IMR-90 (cell line): ENCODE results near the gene SDC3. TPM values are rescaled to one million over a fixed set of nuclear protein-coding genes. Genes with fewer than 3 reads are reported as not detected.

Source experiments
- ATAC-seq: fragments of 200-7000 bp; cut with Tn5 transposase; 2 replicates; pipeline ENCODE4 v1.9.1; 2020; ENCODE audit warnings: low read depth, mild to moderate bottlenecking, moderate library complexity
- BruUV-seq: library from RNA; stranded (reverse); fragments of 400-500 nt; replicated peaks from 2 replicates; lab custom pipeline; 2021; lab: Mats Ljungman, UMichigan
- CTCF ChIA-PET: fragments of 300-600 bp; formaldehyde crosslinking; extraction: SDS; loops from one replicate; lab custom pipeline; 2021; ENCODE audit warnings: antibody characterized with exemption; lab: Yijun Ruan, JAX
- POLR2A ChIA-PET: fragments of 300-600 bp; sonication (Branson Sonifier 250); formaldehyde crosslinking; loops from one replicate; lab custom pipeline; 2022; ENCODE audit warnings: antibody characterized with exemption; ENCODE audit not compliant: unreplicated experiment; lab: Charles Lee
- DNase-seq: peaks from one replicate; pipeline ENCODE4 v3.0.0; 2013
- H2AFZ ChIP-seq: replicated peaks from 2 replicates; pipeline ENCODE3; 2013; ENCODE audit warnings: low read length, mild to moderate bottlenecking; ENCODE audit not compliant: poor library complexity
- H2AK5ac ChIP-seq: 2 replicates; pipeline ENCODE4 v1.6.1; 2013; ENCODE audit warnings: low read depth, low read length, inconsistent platforms
- H2AK9ac ChIP-seq: replicated peaks from 2 replicates; pipeline ENCODE3; 2013; ENCODE audit warnings: mild to moderate bottlenecking, low read depth, low read length, moderate library complexity; ENCODE audit not compliant: poor library complexity
- H2BK120ac ChIP-seq: 2 replicates; pipeline ENCODE4 v1.6.1; 2013; ENCODE audit warnings: low read depth, low read length, inconsistent platforms
- H2BK15ac ChIP-seq: 3 replicates; pipeline ENCODE4 v1.6.1; 2013; ENCODE audit warnings: low read depth, low read length, inconsistent platforms
- H2BK20ac ChIP-seq: 2 replicates; pipeline ENCODE4 v1.6.1; 2013; ENCODE audit warnings: low read depth, mild to moderate bottlenecking, inconsistent platforms, low read length, moderate library complexity
- H2BK5ac ChIP-seq: 2 replicates; pipeline ENCODE4 v1.6.1; 2013; ENCODE audit warnings: mild to moderate bottlenecking, low read depth, low read length, inconsistent platforms; ENCODE audit not compliant: poor library complexity, severe bottlenecking
- H3K14ac ChIP-seq: replicated peaks from 2 replicates; pipeline ENCODE4 v1.6.1; 2013; ENCODE audit warnings: low read depth, low read length, inconsistent platforms
- H3K18ac ChIP-seq: 2 replicates; pipeline ENCODE4 v1.6.1; 2013; ENCODE audit warnings: low read depth, low read length, control low read depth
- H3K23ac ChIP-seq: 2 replicates; pipeline ENCODE4 v1.6.1; 2013; ENCODE audit warnings: low read depth, low read length, inconsistent platforms
- H3K27ac ChIP-seq: 2 replicates; pipeline ENCODE4 v1.5.1; 2013; ENCODE audit warnings: mild to moderate bottlenecking, control low read depth, low read length; ENCODE audit not compliant: insufficient read depth
- H3K27me3 ChIP-seq: 2 replicates; pipeline ENCODE4 v1.6.1; 2013; ENCODE audit warnings: low read length; ENCODE audit not compliant: control insufficient read depth, insufficient read depth
- H3K36me3 ChIP-seq: 2 replicates; pipeline ENCODE4 v1.6.1; 2013; ENCODE audit warnings: low read length, mixed read lengths; ENCODE audit not compliant: control insufficient read depth, insufficient read depth
- H3K4ac ChIP-seq: 2 replicates; pipeline ENCODE4 v1.6.1; 2013; ENCODE audit warnings: low read depth, low read length, inconsistent platforms
- H3K4me1 ChIP-seq: 2 replicates; pipeline ENCODE4 v1.6.1; 2013; ENCODE audit warnings: low read length, mixed read lengths; ENCODE audit not compliant: control insufficient read depth, insufficient read depth
- H3K4me2 ChIP-seq: 2 replicates; pipeline ENCODE4 v1.6.1; 2013; ENCODE audit warnings: low read depth, mild to moderate bottlenecking, control low read depth, low read length, moderate library complexity
- H3K4me3 ChIP-seq: 2 replicates; pipeline ENCODE4 v1.5.1; 2013; ENCODE audit warnings: low read depth, mild to moderate bottlenecking, control low read depth, low read length, moderate library complexity; ENCODE audit not compliant: insufficient read depth
- H3K56ac ChIP-seq: 2 replicates; pipeline ENCODE4 v1.6.1; 2013; ENCODE audit warnings: low read length, inconsistent platforms; ENCODE audit not compliant: insufficient read depth; ENCODE audit errors: extremely low read depth
- H3K79me1 ChIP-seq, 2 experiments: 2 replicates each; pipeline ENCODE4 v1.6.1; 2013; ENCODE audit warnings: low read length in 2 of 2, inconsistent platforms in 1 of 2, low read depth in 1 of 2
- H3K9ac ChIP-seq: 2 replicates; pipeline ENCODE4 v1.6.1; 2013; ENCODE audit warnings: low read depth, low read length, control low read depth
- H3K9me1 ChIP-seq: 2 replicates; pipeline ENCODE4 v1.6.1; 2013; ENCODE audit warnings: low read length, inconsistent platforms; ENCODE audit not compliant: insufficient read depth
- H3K9me3 ChIP-seq: 2 replicates; pipeline ENCODE4 v1.6.1; 2013; ENCODE audit warnings: low read length; ENCODE audit not compliant: control insufficient read depth, insufficient read depth
- H4K20me1 ChIP-seq: 2 replicates; pipeline ENCODE4 v1.6.1; 2013; ENCODE audit warnings: low read length, inconsistent platforms; ENCODE audit not compliant: insufficient read depth
- H4K5ac ChIP-seq: 2 replicates; pipeline ENCODE4 v1.6.1; 2013; ENCODE audit warnings: mild to moderate bottlenecking, low read depth, low read length, control low read depth
- H4K8ac ChIP-seq, 2 experiments: 2 replicates each; pipeline ENCODE4 v1.6.1; 2013; ENCODE audit warnings: low read depth in 2 of 2, low read length in 2 of 2, control low read depth in 1 of 2, inconsistent platforms in 1 of 2
- H4K91ac ChIP-seq: 2 replicates; pipeline ENCODE4 v1.6.1; 2013; ENCODE audit warnings: low read depth, low read length, inconsistent platforms; ENCODE audit not compliant: insufficient read depth
- BHLHE40 ChIP-seq: fragments of 150-350 bp; IDR thresholded peaks from 2 replicates; pipeline ENCODE4 v1.6.1; 2016; ENCODE audit warnings: mild to moderate bottlenecking, low read depth, low read length
- CEBPB ChIP-seq: IDR thresholded peaks from 2 replicates; pipeline ENCODE4 v1.6.1; 2012; ENCODE audit warnings: low read depth, low read length, improper control_type of control experiment
- CHD1 ChIP-seq: IDR thresholded peaks from 2 replicates; pipeline ENCODE4 v1.6.1; 2012; ENCODE audit warnings: low read depth, low read length, improper control_type of control experiment
- CTCF ChIP-seq: conservative IDR thresholded peaks from 2 replicates; pipeline ENCODE4 v1.5.1; 2012; ENCODE audit warnings: mild to moderate bottlenecking, low read depth, low read length, improper control_type of control experiment
- ELK1 ChIP-seq: fragments of 150-350 bp; IDR thresholded peaks from 2 replicates; pipeline ENCODE4 v1.6.1; 2016; ENCODE audit warnings: low read depth, mild to moderate bottlenecking, low read length, moderate library complexity, borderline replicate concordance
- FOS ChIP-seq: fragments of 150-350 bp; IDR thresholded peaks from 2 replicates; pipeline ENCODE4 v1.6.1; 2016; ENCODE audit warnings: low read depth, low read length
- MAFK ChIP-seq: IDR thresholded peaks from 2 replicates; pipeline ENCODE4 v1.6.1; 2012; ENCODE audit warnings: low read depth, low read length, improper control_type of control experiment
- MAZ ChIP-seq: IDR thresholded peaks from 2 replicates; pipeline ENCODE4 v1.6.1; 2012; ENCODE audit warnings: low read depth, mild to moderate bottlenecking, low read length, improper control_type of control experiment, moderate library complexity, borderline replicate concordance
- MXI1 ChIP-seq: IDR thresholded peaks from 2 replicates; pipeline ENCODE4 v1.6.1; 2012; ENCODE audit warnings: low read depth, mild to moderate bottlenecking, low read length, moderate library complexity, borderline replicate concordance
- NFE2L2 ChIP-seq: fragments of 150-350 bp; IDR thresholded peaks from 2 replicates; pipeline ENCODE4 v1.6.1; 2016; ENCODE audit warnings: low read depth, mild to moderate bottlenecking, low read length
- POLR2A ChIP-seq: IDR thresholded peaks from 2 replicates; pipeline ENCODE4 v1.6.1; 2012; ENCODE audit warnings: mild to moderate bottlenecking, low read depth, low read length
- RAD21 ChIP-seq: IDR thresholded peaks from 2 replicates; pipeline ENCODE4 v1.6.1; 2012; ENCODE audit warnings: low read length, improper control_type of control experiment
- RCOR1 ChIP-seq: IDR thresholded peaks from 2 replicates; pipeline ENCODE4 v1.6.1; 2012; ENCODE audit warnings: mild to moderate bottlenecking, low read length, improper control_type of control experiment; ENCODE audit not compliant: insufficient replicate concordance
- RFX5 ChIP-seq: IDR thresholded peaks from 2 replicates; pipeline ENCODE4 v1.8.0; 2012; ENCODE audit warnings: low read depth, mild to moderate bottlenecking, low read length, moderate library complexity
- SMC3 ChIP-seq: fragments of 150-350 bp; IDR thresholded peaks from 2 replicates; pipeline ENCODE4 v1.6.1; 2016; ENCODE audit warnings: low read depth, mild to moderate bottlenecking, antibody characterized with exemption, low read length, moderate library complexity
- USF2 ChIP-seq: fragments of 150-350 bp; IDR thresholded peaks from 2 replicates; pipeline ENCODE4 v1.6.1; 2017; ENCODE audit warnings: mild to moderate bottlenecking, antibody characterized with exemption, low read length, low read depth
- WGBS, 2 experiments: methylation state at CpG; one replicate each; pipeline versions ENCODE4 v1.1.5 to v1.1.7; 2013; ENCODE audit warnings: missing lambda C conversion rate in 2 of 2; ENCODE audit not compliant: insufficient read length in 1 of 2; ENCODE audit errors: extremely low coverage in 2 of 2; 5-methylcytosine and 5-hydroxymethylcytosine counted together
- dilution Hi-C: fragments of 300-500 bp; cut with HindIII; formaldehyde crosslinking; loops from one replicate; pipeline ENCODE4 v1.14.3; 2018; ENCODE audit warnings: low sequenced_read_pairs; ENCODE audit not compliant: unreplicated experiment
- in situ Hi-C: fragments of 300-500 bp; cut with MboI; formaldehyde crosslinking; loops from 3 replicates; pipeline ENCODE4 v1.14.3; 2019; ENCODE audit warnings: low sequenced_read_pairs, inconsistent platforms, mixed read lengths
- intact Hi-C: fragments of 100-400 bp; cut with micrococcal nuclease; formaldehyde crosslinking; loops from 2 replicates; pipeline ENCODE4 v1.10.0; 2022
- polyA plus RNA-seq, 3 experiments: library from polyadenylated mRNA; depleted of rRNA; stranded (reverse); fragments of >200 nt; gene quantifications; 2 replicates each; pipeline ENCODE4 v1.2.3, GENCODE V29; 2012; ENCODE audit warnings: low replicate concordance in 1 of 3
- total RNA-seq: library from RNA; depleted of rRNA; stranded (reverse); fragments of >200 nt; gene quantifications from 2 replicates; pipeline ENCODE4 v1.2.3, GENCODE V29; 2012

SDC3 gene
- total and polyA plus RNA-seq, 2 of the 4 experiments (the other 2 are of a cell fraction), result 13.1 to 71.5 TPM

GRCh38 chr1:30830537-30830936, 78.0 kb downstream of the SDC3 start:
- DNase-seq (no peak), ATAC-seq (no peak)
- no TSS peak for BruUV-seq
- H2AFZ ChIP-seq, result no peak overlapping the region
- H4K91ac ChIP-seq, result no peak overlapping the region
- no peaks in the 10 kb centered on the region for H3K79me1 ChIP-seq
- H3K36me3 ChIP-seq, result no peaks in the 10 kb centered on the region
- no peak overlapping the region for H3K18ac ChIP-seq
- H3K27me3 ChIP-seq, result peaks cover 9% of the 10 kb centered on the region; the same call in 1 of the 2 replicates
- no peak overlapping the region for H2AK5ac ChIP-seq
- peaks cover under 1% of the 10 kb centered on the region; the same call in 1 of the 2 replicates for H3K9me1 ChIP-seq
- TF ChIP-seq CTCF, result no peak
- TF ChIP-seq RFX5, result no peak
- TF ChIP-seq MXI1, result no peak
- TF ChIP-seq NFE2L2, result no peak
- no peak for TF ChIP-seq RCOR1
- no peak for TF ChIP-seq MAZ
- no peak for TF ChIP-seq SMC3
- no peak for TF ChIP-seq POLR2A
- TF ChIP-seq FOS, result no peak
- no peak for TF ChIP-seq USF2
- TF ChIP-seq CHD1, result no peak
- TF ChIP-seq ELK1, result no peak
- no peak for TF ChIP-seq RAD21
- no peak for TF ChIP-seq BHLHE40
- no peak for TF ChIP-seq CEBPB
- TF ChIP-seq MAFK, result no peak
- H2BK20ac ChIP-seq, result no peak overlapping the region
- H3K4me2 ChIP-seq, result no peak overlapping the region
- H3K9me3 ChIP-seq, result no peaks in the 10 kb centered on the region
- ChIA-PET POLR2A (no interaction called here), CTCF (no interaction called here)
- no peak overlapping the region for H3K56ac ChIP-seq
- intact Hi-C loops, result no loop called here
- no peak overlapping the region for H3K23ac ChIP-seq
- no peak overlapping the region for H2AK9ac ChIP-seq
- in situ Hi-C loops, result no loop called here
- H2BK120ac ChIP-seq, result no peak overlapping the region
- H3K4me1 ChIP-seq, result no peaks in the 10 kb centered on the region
- no peaks in the 10 kb centered on the region for H4K20me1 ChIP-seq
- H2BK15ac ChIP-seq, result no peak overlapping the region
- no peak overlapping the region for H3K27ac ChIP-seq
- no peak overlapping the region for H3K14ac ChIP-seq
- WGBS, 2 experiments, result no CpG with 5 or more reads among the region's 6 CpGs
- H4K8ac ChIP-seq, result no peak overlapping the region
- no peak overlapping the region for H3K4me3 ChIP-seq
- dilution Hi-C loops, result no loop called here
- no peak overlapping the region for H3K9ac ChIP-seq
- H4K5ac ChIP-seq, result no peak overlapping the region
- no peak overlapping the region for H2BK5ac ChIP-seq
- no peak overlapping the region for H3K4ac ChIP-seq
